ENCODE data around the gene TUNAR. TPM values are rescaled to one million over a fixed set of nuclear protein-coding genes. Genes with fewer than 3 reads are reported as not detected.

The TUNAR gene
- 1 to 10 TPM in 4 of 6 donors, not detected in 2; 1.9 to 4.0 (median 2.2) TPM for polyA plus RNA-seq (ENCODE audit: low read depth in 6 of 6)

DNA sequence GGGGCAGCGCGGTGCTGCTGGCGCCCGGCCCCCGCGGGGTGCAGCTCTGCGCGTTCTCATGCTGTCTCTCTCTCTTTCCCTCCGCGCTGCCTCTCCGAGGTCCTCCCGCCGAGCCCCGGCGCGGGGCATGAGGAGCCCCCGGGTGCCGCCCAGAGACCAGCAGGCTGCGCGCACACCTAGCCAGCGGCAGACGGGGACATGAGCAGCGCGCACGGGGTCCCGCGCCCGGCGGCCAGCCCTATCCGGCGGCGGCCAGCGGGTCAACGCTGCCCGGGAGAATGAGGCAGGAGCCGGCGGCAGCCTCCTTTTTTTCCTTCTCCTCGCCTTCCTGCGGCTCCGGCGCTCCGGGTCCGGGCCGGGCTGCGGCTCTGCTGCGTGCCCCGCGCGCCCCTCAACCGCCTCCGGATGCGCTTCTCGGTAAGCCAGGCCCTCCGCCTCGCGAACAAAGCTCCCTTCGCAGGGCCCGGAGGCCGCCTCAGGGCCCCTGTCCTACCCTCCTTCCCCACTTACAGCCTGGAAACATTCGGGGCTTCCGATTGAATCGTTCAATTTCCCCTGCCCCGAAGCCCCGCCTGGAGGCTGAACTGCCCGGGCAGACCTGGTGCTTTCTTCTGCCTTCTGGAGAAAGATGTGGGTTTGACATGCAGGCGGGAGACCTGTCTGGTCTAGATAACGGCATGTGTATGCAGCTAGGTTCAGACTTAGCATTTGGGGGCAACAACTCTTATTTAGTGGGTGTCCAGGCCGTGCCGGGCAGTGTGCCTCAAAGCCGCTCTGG lies at the start of gene TUNAR:
TSS of gene TUNAR (plus strand) at position 72 of the 778 bp plus-strand sequence.
- peaks cover 49 to 64% (median 53%) of the 10 kb centered on the region in 3 donors for H3K27me3 Mint-ChIP-seq
- ATAC-seq (ENCODE audit: low read depth in 2 of 2): peak; percentile 4 to 38
- peaks cover 0 to 4% (median 0%) of the 10 kb centered on the region in 7 donors for H3K9me3 Mint-ChIP-seq
- peaks cover 0 to 7% of the 10 kb centered on the region in 2 donors for H3K36me3 Mint-ChIP-seq
- H3K4me1 Mint-ChIP-seq: peaks cover 14 to 16% (median 15%) of the 10 kb centered on the region in 3 donors
- H3K27ac Mint-ChIP-seq: peak within 1 kb of the TSS; percentile 83 to 97 (median 88)
- H3K4me3 Mint-ChIP-seq: peak within 1 kb of the TSS; percentile 61 to 93 (median 85)
- DNase-seq: peak; percentile 4

DNA sequence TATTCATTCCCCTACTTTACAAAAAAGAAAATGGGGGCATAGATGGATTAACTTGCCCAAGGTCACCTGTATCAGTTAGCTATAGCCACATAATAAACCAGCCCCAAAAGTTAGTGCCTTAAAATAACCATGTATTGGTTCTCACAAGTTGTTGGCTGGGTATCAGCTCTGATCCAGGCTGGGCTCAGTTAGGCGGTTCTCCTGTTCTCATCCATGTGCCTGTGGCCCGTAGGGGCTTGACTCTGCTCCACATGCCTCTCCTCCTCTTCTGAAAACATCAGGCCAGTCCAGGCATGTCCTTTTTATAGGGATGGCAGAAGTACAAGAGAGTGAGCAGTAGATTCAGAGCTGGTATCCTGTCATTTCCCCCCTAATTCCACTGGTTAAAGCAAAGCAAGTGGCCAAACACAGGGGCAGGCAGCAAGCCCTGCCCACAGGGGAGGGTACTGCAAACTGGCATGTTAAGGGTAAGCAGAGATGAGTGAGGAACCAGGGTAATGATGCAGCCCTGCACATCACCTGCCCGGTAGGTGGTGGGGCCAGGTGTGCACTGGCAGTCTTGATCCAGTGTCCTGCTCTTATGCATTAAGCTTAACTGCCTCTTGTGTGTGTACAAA lies 47.9 kb upstream of the TUNAR start:
- Mint-ChIP-seq H3K9me3 (no peaks in the 10 kb centered on the region), H3K4me1 (peaks cover 0 to 11% (median 3%) of the 10 kb centered on the region in 3 donors), H3K27me3 (peaks cover 4 to 42% (median 16%) of the 10 kb centered on the region in 3 donors), H3K27ac (no peak overlapping the region), H3K4me3 (peak overlapping the region in 1 of 8 donors; percentile 33), H3K36me3 (no peaks in the 10 kb centered on the region)
- DNase-seq (no peak), ATAC-seq (ENCODE audit: low read depth in 2 of 2) (no peak)

DNA sequence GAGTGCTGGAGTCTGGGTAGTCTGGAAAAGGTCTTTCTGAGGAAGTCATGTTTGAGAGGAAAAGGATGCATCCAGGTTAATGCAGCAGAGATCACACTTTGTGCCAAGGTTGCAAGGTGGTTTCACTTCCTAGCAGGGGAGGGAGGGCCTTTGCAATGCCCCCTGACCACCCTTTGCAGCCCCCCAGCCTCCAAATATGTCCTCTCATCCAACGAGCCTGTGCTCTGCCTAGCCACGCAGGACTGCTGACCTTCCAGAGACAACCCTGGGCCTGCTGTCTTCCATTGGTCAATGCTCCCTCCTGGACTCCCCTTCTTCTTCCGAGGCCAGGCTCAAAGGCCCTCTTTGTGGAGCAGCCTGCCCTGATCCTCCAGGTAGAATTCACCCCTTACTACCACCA lies 47.3 kb upstream of the TUNAR start:
- Mint-ChIP-seq H3K9me3 (no peaks in the 10 kb centered on the region), H3K4me1 (peaks cover 0 to 11% (median 3%) of the 10 kb centered on the region in 3 donors), H3K4me3 (no peak overlapping the region), H3K27ac (no peak overlapping the region), H3K27me3 (peaks cover 4 to 42% (median 16%) of the 10 kb centered on the region in 3 donors), H3K36me3 (no peaks in the 10 kb centered on the region)
- no peak for DNase-seq
- ATAC-seq (ENCODE audit: low read depth in 2 of 2): no peak

- Mint-ChIP-seq H3K4me3 (no peak overlapping the region), H3K36me3 (peaks cover 0 to 2% of the 10 kb centered on the region in 2 donors), H3K9me3 (peaks cover 0 to 6% (median 0%) of the 10 kb centered on the region in 7 donors), H3K27ac (no peak overlapping the region), H3K27me3 (peaks cover 4 to 42% (median 16%) of the 10 kb centered on the region in 3 donors), H3K4me1 (peaks cover 5 to 22% (median 9%) of the 10 kb centered on the region in 3 donors)
- DNase-seq: no peak
- no peak for ATAC-seq (ENCODE audit: low read depth in 2 of 2)
These were observed 46.2 kb upstream of the TUNAR start for GRCh38 chr14:95830386-95830785.

DNA sequence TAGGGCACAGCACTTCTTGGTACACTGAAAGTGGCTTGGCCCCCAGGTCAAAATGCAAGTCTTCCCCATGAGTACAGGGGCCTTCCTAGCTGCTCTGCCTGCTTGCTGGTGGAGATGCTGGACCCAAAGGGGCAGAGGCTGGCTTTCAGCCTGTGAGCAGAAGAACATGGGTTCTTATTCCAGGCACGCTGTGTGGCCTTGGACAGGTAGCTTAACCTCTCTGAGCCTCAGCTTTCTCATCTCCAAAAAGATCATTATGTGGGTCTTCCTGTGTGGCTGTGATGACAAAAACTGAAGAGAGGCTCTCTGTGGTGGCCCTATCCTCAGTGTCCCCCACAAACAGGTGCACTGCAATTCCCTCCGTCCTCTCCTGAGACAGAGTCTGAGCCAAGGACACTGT lies 45.6 kb upstream of the TUNAR start:
- ATAC-seq (ENCODE audit: low read depth in 2 of 2) (no peak), DNase-seq (no peak)
- Mint-ChIP-seq H3K36me3 (peaks cover 0 to 7% of the 10 kb centered on the region in 2 donors), H3K4me3 (peak overlapping the region in 1 of 8 donors; percentile 20), H3K27me3 (peaks cover 4 to 42% (median 16%) of the 10 kb centered on the region in 3 donors), H3K9me3 (peaks cover 0 to 10% (median 2%) of the 10 kb centered on the region in 7 donors), H3K4me1 (peaks cover 6 to 26% (median 14%) of the 10 kb centered on the region in 3 donors), H3K27ac (no peak overlapping the region)

DNA sequence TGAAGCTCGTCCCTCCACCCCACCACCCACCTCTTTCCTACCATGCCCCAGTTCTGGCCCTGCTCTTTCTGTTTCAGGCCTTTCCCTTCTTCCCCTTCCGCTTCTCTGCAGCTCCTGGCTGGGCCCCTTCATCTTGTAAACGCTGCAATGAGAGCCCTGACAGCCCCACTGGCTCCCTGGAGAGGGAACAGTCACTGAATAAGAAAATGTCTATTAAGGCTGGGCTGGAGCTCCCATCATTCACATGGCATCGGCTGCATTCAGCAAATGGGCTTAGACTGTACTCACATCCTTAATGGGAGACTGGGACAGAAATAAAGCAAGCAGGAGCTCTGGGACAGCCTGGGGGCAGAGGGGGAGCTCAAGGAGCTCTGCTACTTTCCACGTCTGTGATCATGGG lies 45.2 kb upstream of the TUNAR start:
- DNase-seq (no peak), ATAC-seq (ENCODE audit: low read depth in 2 of 2) (no peak)
- H3K36me3 Mint-ChIP-seq: peaks cover 0 to 7% of the 10 kb centered on the region in 2 donors
- H3K27ac Mint-ChIP-seq: peak overlapping the region in 1 of 6 donors; percentile 47
- peaks cover 6 to 26% (median 14%) of the 10 kb centered on the region in 3 donors for H3K4me1 Mint-ChIP-seq
- peak overlapping the region in 1 of 8 donors; percentile 20 for H3K4me3 Mint-ChIP-seq
- peaks cover 0 to 10% (median 2%) of the 10 kb centered on the region in 7 donors for H3K9me3 Mint-ChIP-seq
- H3K27me3 Mint-ChIP-seq: peaks cover 4 to 42% (median 16%) of the 10 kb centered on the region in 3 donors

DNA sequence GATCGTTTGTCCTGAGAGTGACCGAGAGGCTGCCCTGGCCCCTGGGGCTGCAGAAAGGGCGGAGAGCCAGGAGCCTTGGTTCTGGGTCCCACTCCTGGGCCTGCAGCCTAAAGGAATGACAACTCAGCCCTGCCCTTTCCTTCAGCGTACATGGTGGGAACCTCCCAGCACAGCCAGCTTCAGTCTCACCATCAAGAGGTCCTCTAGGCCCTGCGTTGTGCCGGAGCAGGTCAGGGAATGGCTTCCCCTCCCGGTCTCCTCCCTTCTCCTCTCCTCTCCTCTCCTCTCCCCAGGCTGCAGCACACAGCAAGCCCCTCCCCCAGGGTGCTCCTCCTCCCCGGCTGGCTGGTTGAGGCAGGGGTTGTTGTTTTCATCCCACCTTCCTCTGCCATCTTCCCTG lies 44.6 kb upstream of the TUNAR start:
- H3K4me1 Mint-ChIP-seq: peaks cover 6 to 26% (median 14%) of the 10 kb centered on the region in 3 donors
- DNase-seq (no peak), ATAC-seq (ENCODE audit: low read depth in 2 of 2) (no peak)
- H3K4me3 Mint-ChIP-seq: no peak overlapping the region
- H3K27me3 Mint-ChIP-seq: peaks cover 0 to 42% (median 16%) of the 10 kb centered on the region in 3 donors
- peak overlapping the region in 2 of 6 donors; percentile 2 to 90 for H3K27ac Mint-ChIP-seq
- peaks cover 0 to 7% of the 10 kb centered on the region in 2 donors for H3K36me3 Mint-ChIP-seq
- H3K9me3 Mint-ChIP-seq: peaks cover 0 to 10% (median 2%) of the 10 kb centered on the region in 7 donors

- no peak for DNase-seq
- Mint-ChIP-seq H3K27me3 (peaks cover 0 to 33% (median 16%) of the 10 kb centered on the region in 3 donors), H3K27ac (no peak overlapping the region), H3K4me3 (no peak overlapping the region), H3K4me1 (peaks cover 13 to 31% (median 23%) of the 10 kb centered on the region in 3 donors), H3K36me3 (peaks cover 0 to 7% of the 10 kb centered on the region in 2 donors), H3K9me3 (peaks cover 0 to 10% (median 2%) of the 10 kb centered on the region in 7 donors)
- ATAC-seq (ENCODE audit: low read depth in 2 of 2): no peak
These were observed 43.2 kb upstream of the TUNAR start for GRCh38 chr14:95833429-95833828.

- DNase-seq: no peak
- Mint-ChIP-seq H3K27ac (peak overlapping the region in 1 of 6 donors; percentile 15), H3K36me3 (peaks cover 0 to 7% of the 10 kb centered on the region in 2 donors), H3K4me3 (no peak overlapping the region), H3K27me3 (peaks cover 0 to 26% (median 16%) of the 10 kb centered on the region in 3 donors), H3K4me1 (peaks cover 13 to 29% (median 23%) of the 10 kb centered on the region in 3 donors), H3K9me3 (peaks cover 0 to 10% (median 2%) of the 10 kb centered on the region in 7 donors)
- ATAC-seq (ENCODE audit: low read depth in 2 of 2): no peak
These were observed 42.1 kb upstream of the TUNAR start for GRCh38 chr14:95834496-95834895.

DNA sequence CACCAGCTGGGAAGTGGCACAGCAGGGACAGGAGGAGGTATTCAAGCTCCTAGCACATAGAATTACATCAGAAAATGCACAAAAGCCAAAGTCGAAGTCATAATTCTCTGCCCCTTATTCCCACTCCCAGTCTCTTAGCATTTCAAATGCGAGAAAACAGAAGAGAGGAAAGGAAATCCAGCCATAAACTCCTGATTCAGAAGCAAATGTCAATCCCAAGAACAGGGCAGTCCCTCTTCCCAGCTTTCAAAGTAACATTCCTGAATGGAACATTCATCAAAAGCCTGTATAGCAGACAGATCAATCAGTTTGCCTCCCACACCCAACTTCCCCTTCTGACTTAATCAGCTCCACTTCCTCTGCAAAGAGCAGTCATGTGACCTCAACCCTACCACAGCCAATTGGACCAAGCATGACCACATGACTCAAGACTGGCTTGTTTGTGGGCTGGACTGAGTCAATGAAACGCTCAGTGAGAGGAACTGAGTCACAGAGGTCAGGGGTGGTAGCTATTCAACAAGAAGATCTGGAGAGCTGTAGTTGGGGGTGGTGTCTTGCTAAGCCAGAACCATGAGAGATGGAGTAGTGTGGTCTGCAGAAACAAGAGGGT lies 41.4 kb upstream of the TUNAR start:
- H3K36me3 Mint-ChIP-seq: peaks cover 0 to 7% of the 10 kb centered on the region in 2 donors
- H3K9me3 Mint-ChIP-seq: peaks cover 0 to 10% (median 2%) of the 10 kb centered on the region in 7 donors
- peak overlapping the region in 1 of 6 donors; percentile 92 for H3K27ac Mint-ChIP-seq
- peak; percentile 40 to 67 for ATAC-seq (ENCODE audit: low read depth in 2 of 2)
- DNase-seq: no peak
- H3K27me3 Mint-ChIP-seq: peaks cover 0 to 21% (median 16%) of the 10 kb centered on the region in 3 donors
- peak overlapping the region in 2 of 8 donors; percentile 27 to 55 for H3K4me3 Mint-ChIP-seq
- H3K4me1 Mint-ChIP-seq: peaks cover 13 to 29% (median 23%) of the 10 kb centered on the region in 3 donors

DNA sequence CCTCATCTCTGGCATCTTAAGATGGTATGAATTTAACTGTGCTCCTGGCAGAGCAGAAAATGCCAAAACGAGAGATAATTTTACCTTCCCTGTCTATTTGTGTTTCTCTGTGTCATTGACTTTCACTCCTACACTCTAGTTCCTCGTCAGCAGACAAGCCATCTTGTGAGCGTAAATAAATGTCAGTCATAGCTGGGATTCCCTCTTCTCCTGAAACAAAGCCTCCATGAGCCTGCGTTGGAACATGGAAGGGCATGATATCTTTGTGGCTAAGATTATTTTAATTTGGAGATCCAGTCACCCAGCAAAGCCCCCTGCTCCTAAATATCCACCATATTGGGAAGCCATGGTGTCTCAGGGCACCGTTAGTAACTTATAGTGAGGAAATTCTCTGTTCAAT lies 37.8 kb upstream of the TUNAR start:
- peaks cover 10 to 23% (median 19%) of the 10 kb centered on the region in 3 donors for H3K4me1 Mint-ChIP-seq
- DNase-seq: no peak
- no peak overlapping the region for H3K27ac Mint-ChIP-seq
- peaks cover 0 to 5% (median 0%) of the 10 kb centered on the region in 3 donors for H3K27me3 Mint-ChIP-seq
- peaks cover 0 to 7% of the 10 kb centered on the region in 2 donors for H3K36me3 Mint-ChIP-seq
- H3K4me3 Mint-ChIP-seq: no peak overlapping the region
- ATAC-seq (ENCODE audit: low read depth in 2 of 2): no peak
- peaks cover 0 to 10% (median 2%) of the 10 kb centered on the region in 7 donors for H3K9me3 Mint-ChIP-seq

DNA sequence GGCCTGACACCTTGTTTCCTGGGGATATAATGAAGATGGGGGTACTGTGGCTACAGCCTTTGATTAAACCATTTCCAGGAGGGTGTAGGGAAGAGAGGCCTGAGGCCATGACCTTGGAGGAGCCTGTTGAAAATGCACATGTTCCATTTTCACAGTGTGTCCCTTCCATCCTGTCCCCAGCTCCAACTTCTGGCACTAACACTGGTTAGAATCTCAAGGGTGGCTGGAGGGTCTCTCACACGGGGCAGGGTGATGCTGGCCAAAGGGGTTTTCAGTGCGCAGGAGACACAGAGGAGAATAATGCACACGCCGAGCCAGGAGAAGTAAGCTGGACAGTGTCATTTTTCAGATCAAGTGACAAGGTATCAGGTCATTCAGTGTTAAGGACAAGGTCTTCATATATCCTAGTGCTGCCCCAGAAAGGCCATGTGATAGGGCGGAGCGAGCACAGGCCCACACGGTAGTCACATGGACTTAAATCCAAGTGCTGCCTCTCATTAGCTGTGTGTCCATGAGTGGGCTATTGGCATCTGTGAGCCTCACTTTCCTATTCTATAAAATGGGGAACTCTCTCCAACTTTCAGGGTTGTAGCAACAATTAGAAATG lies 36.4 kb upstream of the TUNAR start:
- peaks cover 0 to 5% (median 1%) of the 10 kb centered on the region in 3 donors for H3K27me3 Mint-ChIP-seq
- H3K4me3 Mint-ChIP-seq: no peak overlapping the region
- H3K9me3 Mint-ChIP-seq: peaks cover 0 to 6% (median 2%) of the 10 kb centered on the region in 7 donors
- ATAC-seq (ENCODE audit: low read depth in 2 of 2) (no peak), DNase-seq (no peak)
- peak overlapping the region in 2 of 6 donors; percentile 13 to 19 for H3K27ac Mint-ChIP-seq
- H3K36me3 Mint-ChIP-seq: peaks cover 0 to 7% of the 10 kb centered on the region in 2 donors
- H3K4me1 Mint-ChIP-seq: peaks cover 10 to 15% (median 10%) of the 10 kb centered on the region in 3 donors
